Osteocyte (in vitro differentiated cells): ENCODE measurements around the gene GLRX5. TPM values are rescaled to one million over a fixed set of nuclear protein-coding genes. Genes with fewer than 3 reads are reported as not detected.
A peak's percentile ranks its signal among the peaks of the same experiment; 100 is the strongest.

ENCODE experiments used
- DNase-seq: peaks from one replicate; pipeline ENCODE4 v3.0.0; 2021; ENCODE audit warnings: mixed read lengths; ENCODE audit not compliant: unreplicated experiment; ENCODE audit errors: extremely low spot score
- H3K27ac Mint-ChIP-seq: one replicate; pipeline ENCODE4 v1.8.0; 2021; ENCODE audit warnings: mild to moderate bottlenecking, mixed read lengths; ENCODE audit not compliant: unreplicated experiment
- H3K27me3 Mint-ChIP-seq: one replicate; pipeline ENCODE4 v1.8.0; 2021; ENCODE audit warnings: mixed read lengths; ENCODE audit not compliant: unreplicated experiment
- H3K36me3 Mint-ChIP-seq: one replicate; pipeline ENCODE4 v1.8.0; 2021; ENCODE audit warnings: mixed read lengths; ENCODE audit not compliant: unreplicated experiment
- H3K4me1 Mint-ChIP-seq: one replicate; pipeline ENCODE4 v1.8.0; 2021; ENCODE audit warnings: mixed read lengths; ENCODE audit not compliant: unreplicated experiment
- H3K4me3 Mint-ChIP-seq: one replicate; pipeline ENCODE4 v1.8.0; 2021; ENCODE audit warnings: mild to moderate bottlenecking, moderate library complexity, mixed read lengths; ENCODE audit not compliant: unreplicated experiment
- H3K9me3 Mint-ChIP-seq: one replicate; pipeline ENCODE4 v1.8.0; 2021; ENCODE audit warnings: mixed read lengths; ENCODE audit not compliant: unreplicated experiment
- total RNA-seq: library from RNA; stranded (reverse); gene quantifications from 2 replicates; pipeline ENCODE4 v1.2.1, GENCODE V29; 2021
- TF ChIP-seq, protein P1 (sequence below): fragments of 200-600 bp; sonication (generic); IDR thresholded peaks from 2 replicates; pipeline ENCODE4 v1.5.0; 2021; ENCODE audit warnings: antibody characterized with exemption, mild to moderate bottlenecking, moderate library complexity

GLRX5 gene
- total RNA-seq, 1 donor from 2014 or later: 55.1 TPM

- H3K27ac Mint-ChIP-seq: peak overlapping the region; percentile 98
- no peaks in the 10 kb centered on the region for H3K9me3 Mint-ChIP-seq
- peaks cover 4% of the 10 kb centered on the region for H3K36me3 Mint-ChIP-seq
- peaks cover 87% of the 10 kb centered on the region for H3K4me1 Mint-ChIP-seq
- H3K27me3 Mint-ChIP-seq: no peaks in the 10 kb centered on the region
- no peak for DNase-seq
- peak overlapping the region; percentile 22 for H3K4me3 Mint-ChIP-seq
- TF ChIP-seq, protein P1, sequence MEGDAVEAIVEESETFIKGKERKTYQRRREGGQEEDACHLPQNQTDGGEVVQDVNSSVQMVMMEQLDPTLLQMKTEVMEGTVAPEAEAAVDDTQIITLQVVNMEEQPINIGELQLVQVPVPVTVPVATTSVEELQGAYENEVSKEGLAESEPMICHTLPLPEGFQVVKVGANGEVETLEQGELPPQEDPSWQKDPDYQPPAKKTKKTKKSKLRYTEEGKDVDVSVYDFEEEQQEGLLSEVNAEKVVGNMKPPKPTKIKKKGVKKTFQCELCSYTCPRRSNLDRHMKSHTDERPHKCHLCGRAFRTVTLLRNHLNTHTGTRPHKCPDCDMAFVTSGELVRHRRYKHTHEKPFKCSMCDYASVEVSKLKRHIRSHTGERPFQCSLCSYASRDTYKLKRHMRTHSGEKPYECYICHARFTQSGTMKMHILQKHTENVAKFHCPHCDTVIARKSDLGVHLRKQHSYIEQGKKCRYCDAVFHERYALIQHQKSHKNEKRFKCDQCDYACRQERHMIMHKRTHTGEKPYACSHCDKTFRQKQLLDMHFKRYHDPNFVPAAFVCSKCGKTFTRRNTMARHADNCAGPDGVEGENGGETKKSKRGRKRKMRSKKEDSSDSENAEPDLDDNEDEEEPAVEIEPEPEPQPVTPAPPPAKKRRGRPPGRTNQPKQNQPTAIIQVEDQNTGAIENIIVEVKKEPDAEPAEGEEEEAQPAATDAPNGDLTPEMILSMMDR: no peak
Observed at GRCh38 chr14:95522556-95522955, 12.3 kb upstream of the GLRX5 start.

- H3K9me3 Mint-ChIP-seq: no peaks in the 10 kb centered on the region
- H3K4me1 Mint-ChIP-seq: peaks cover 83% of the 10 kb centered on the region
- peak overlapping the region; percentile 98 for H3K27ac Mint-ChIP-seq
- no peaks in the 10 kb centered on the region for H3K27me3 Mint-ChIP-seq
- TF ChIP-seq, protein P1: no peak
- H3K36me3 Mint-ChIP-seq: peaks cover 4% of the 10 kb centered on the region
- H3K4me3 Mint-ChIP-seq: peak overlapping the region; percentile 56
- DNase-seq: no peak
Observed at GRCh38 chr14:95523051-95523814, 11.6 kb upstream of the GLRX5 start.

- DNase-seq: no peak
- Mint-ChIP-seq H3K4me1 (peaks cover 80% of the 10 kb centered on the region), H3K9me3 (no peaks in the 10 kb centered on the region), H3K27ac (peak overlapping the region; percentile 98), H3K4me3 (peak overlapping the region; percentile 56), H3K36me3 (peaks cover 5% of the 10 kb centered on the region), H3K27me3 (no peaks in the 10 kb centered on the region)
- TF ChIP-seq, protein P1: no peak
Observed at GRCh38 chr14:95523815-95524448, 10.9 kb upstream of the GLRX5 start.

DNA sequence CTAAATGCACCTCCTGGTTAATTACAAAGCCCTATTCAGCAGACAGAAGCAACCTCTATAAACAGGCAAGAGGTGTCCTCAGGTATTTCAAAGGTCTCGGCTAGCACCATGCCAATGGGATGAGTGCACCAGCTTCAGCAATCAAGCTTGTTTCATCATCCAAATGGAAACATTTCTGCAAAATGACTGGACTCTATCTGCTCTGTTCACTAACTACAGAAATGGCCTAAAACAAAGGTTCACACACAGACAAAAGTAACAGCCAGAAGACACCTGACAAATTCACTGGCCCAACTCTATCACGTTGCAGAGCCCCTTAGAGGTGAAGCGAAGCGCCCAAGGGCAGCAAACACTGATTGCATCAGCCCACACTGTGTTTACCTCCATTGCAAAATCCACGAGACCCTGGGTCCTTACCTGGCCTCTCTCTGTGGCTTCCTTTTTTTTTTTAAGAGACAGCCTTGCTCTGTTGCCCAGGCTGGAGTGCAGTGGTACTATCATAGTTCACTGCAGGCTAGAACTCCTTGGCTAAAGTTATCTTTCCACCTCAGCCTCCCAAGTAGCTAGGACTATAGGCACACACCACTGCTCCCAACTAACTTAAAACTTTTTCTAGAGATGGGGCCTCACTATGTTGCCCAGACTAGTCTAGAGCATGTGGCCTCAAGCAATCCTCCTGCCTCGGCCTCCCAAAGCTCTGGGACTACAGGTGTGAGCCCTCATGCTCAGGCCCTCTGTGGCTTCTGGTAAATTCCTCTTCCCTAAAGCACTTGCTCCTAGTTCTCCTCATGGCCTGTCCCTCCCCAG is 9.9 kb upstream of the GLRX5 start:
- Mint-ChIP-seq H3K36me3 (peaks cover 9% of the 10 kb centered on the region), H3K27ac (peak overlapping the region; percentile 98), H3K9me3 (no peaks in the 10 kb centered on the region), H3K4me3 (no peak overlapping the region), H3K27me3 (no peaks in the 10 kb centered on the region), H3K4me1 (peaks cover 75% of the 10 kb centered on the region)
- TF ChIP-seq, protein P1: no peak
- no peak for DNase-seq
